Measurements from ENCODE around the gene SLC46A1. TPM values are rescaled to one million over a fixed set of nuclear protein-coding genes. Genes with fewer than 3 reads are reported as not detected.

Gene SLC46A1
- total RNA-seq, 1 donor from 2014 or later = 2.1 TPM

DNA sequence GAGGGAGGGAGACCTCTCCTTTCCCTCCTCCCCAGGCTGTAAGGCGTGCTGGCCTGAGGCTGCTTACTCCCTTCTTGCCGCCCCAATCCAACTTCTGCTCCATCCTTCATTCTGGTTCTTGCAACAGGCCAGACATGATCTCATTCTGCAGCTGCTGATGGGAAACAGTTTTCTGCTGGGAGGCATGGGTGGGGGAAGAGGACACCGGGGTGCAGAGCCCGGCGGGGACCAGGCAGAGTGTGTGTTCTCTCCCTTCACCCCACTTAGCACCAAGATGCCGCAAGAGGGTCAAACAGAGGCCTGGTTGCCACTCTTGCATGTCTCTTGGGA is 33.1 kb downstream of the SLC46A1 start:
- Mint-ChIP-seq H3K27me3 (no peaks in the 10 kb centered on the region), H3K36me3 (ENCODE audit: low read depth) (peaks cover 3% of the 10 kb centered on the region), H3K4me1 (peaks cover 23% of the 10 kb centered on the region), H3K27ac (no peak overlapping the region), H3K9me3 (no peaks in the 10 kb centered on the region), H3K4me3 (peak overlapping the region; percentile 73)
- POLR2A ChIA-PET = interaction anchor here (1.4 kb wide), 1 partner anchor 15 kb away, joined by 3 read pairs; the partner anchor contains the start of gene POLDIP2
- no peak for DNase-seq
- TF ChIP-seq, protein P1, sequence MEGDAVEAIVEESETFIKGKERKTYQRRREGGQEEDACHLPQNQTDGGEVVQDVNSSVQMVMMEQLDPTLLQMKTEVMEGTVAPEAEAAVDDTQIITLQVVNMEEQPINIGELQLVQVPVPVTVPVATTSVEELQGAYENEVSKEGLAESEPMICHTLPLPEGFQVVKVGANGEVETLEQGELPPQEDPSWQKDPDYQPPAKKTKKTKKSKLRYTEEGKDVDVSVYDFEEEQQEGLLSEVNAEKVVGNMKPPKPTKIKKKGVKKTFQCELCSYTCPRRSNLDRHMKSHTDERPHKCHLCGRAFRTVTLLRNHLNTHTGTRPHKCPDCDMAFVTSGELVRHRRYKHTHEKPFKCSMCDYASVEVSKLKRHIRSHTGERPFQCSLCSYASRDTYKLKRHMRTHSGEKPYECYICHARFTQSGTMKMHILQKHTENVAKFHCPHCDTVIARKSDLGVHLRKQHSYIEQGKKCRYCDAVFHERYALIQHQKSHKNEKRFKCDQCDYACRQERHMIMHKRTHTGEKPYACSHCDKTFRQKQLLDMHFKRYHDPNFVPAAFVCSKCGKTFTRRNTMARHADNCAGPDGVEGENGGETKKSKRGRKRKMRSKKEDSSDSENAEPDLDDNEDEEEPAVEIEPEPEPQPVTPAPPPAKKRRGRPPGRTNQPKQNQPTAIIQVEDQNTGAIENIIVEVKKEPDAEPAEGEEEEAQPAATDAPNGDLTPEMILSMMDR (IDR thresholded peaks at IDR 0.05) = no peak
- no peak for ATAC-seq (ENCODE audit: low read depth)
- CTCF ChIA-PET = interaction anchor here (2.1 kb wide), 1 partner anchor 44 kb away, joined by 6 read pairs; no protein-coding TSS in a partner anchor
- intact Hi-C loops (cut with micrococcal nuclease) = loop anchor here (5.0 kb wide), 1 partner anchor 56 kb away; the partner anchor contains the start of gene TMEM97

- Mint-ChIP-seq H3K4me3 (peak overlapping the region; percentile 73), H3K27ac (no peak overlapping the region), H3K4me1 (peaks cover 23% of the 10 kb centered on the region), H3K27me3 (no peaks in the 10 kb centered on the region), H3K9me3 (no peaks in the 10 kb centered on the region), H3K36me3 (ENCODE audit: low read depth) (peaks cover 3% of the 10 kb centered on the region)
- TF ChIP-seq, protein P1 (IDR thresholded peaks at IDR 0.05) = no peak
- ATAC-seq (ENCODE audit: low read depth) (no peak), DNase-seq (peak; percentile 22)
- intact Hi-C loops (cut with micrococcal nuclease) = loop anchor here (5.0 kb wide), 1 partner anchor 55 kb away; the partner anchor contains the start of gene TMEM97
- CTCF ChIA-PET = interaction anchor here (2.1 kb wide), 1 partner anchor 45 kb away, joined by 6 read pairs; no protein-coding TSS in a partner anchor
- POLR2A ChIA-PET = interaction anchor here (0.7 to 2.5 kb wide), 4 partner anchors 15 to 37 kb away, joined by 3 to 20 read pairs (median 10); partner anchors contain the start of genes IFT20, POLDIP2 and TNFAIP1
These were observed 33.6 kb downstream of the SLC46A1 start for GRCh38 chr17:28372203-28372944.

- TF ChIP-seq, protein P1 (IDR thresholded peaks at IDR 0.05) = no peak
- CTCF ChIA-PET = interaction anchor here (2.1 kb wide), 1 partner anchor 46 kb away, joined by 6 read pairs; no protein-coding TSS in a partner anchor
- Mint-ChIP-seq H3K27ac (peak within 1 kb of the TSS; percentile 85), H3K4me1 (peaks cover 23% of the 10 kb centered on the region), H3K4me3 (peak within 1 kb of the TSS; percentile 94), H3K27me3 (no peaks in the 10 kb centered on the region), H3K9me3 (no peaks in the 10 kb centered on the region), H3K36me3 (ENCODE audit: low read depth) (peaks cover 3% of the 10 kb centered on the region)
- POLR2A ChIA-PET = interaction anchor here (0.7 to 2.5 kb wide), 4 partner anchors 10 to 36 kb away, joined by 3 to 20 read pairs (median 10); partner anchors contain the start of genes IFT20, POLDIP2 and TNFAIP1
- intact Hi-C loops (cut with micrococcal nuclease) = loop anchor here (1.0 to 5.0 kb wide), 4 partner anchors 14 to 54 kb away; partner anchors contain the start of genes IFT20, POLDIP2, SLC46A1 and TMEM97
- ATAC-seq (ENCODE audit: low read depth) (peak; percentile 90), DNase-seq (peak; percentile 82)
These were observed 34.5 kb downstream of the SLC46A1 start, which contains the start of gene SARM1 for GRCh38 chr17:28371245-28372202. Gene SARM1, plus strand, starts transcription at chr17:28371694. Its CDS starts 339 bp downstream, at chr17:28372033.

GRCh38 chr17:28370744-28371103 is 35.3 kb downstream of the SLC46A1 start:
- Mint-ChIP-seq H3K27me3 (no peaks in the 10 kb centered on the region), H3K4me1 (peaks cover 23% of the 10 kb centered on the region), H3K36me3 (ENCODE audit: low read depth) (peaks cover 3% of the 10 kb centered on the region), H3K4me3 (peak overlapping the region; percentile 94), H3K9me3 (no peaks in the 10 kb centered on the region), H3K27ac (peak overlapping the region; percentile 85)
- CTCF ChIA-PET = interaction anchor here (0.8 to 1.3 kb wide), 2 partner anchors 38 to 46 kb away, joined by 3 to 7 read pairs; no protein-coding TSS in a partner anchor
- DNase-seq (no peak), ATAC-seq (ENCODE audit: low read depth) (no peak)
- TF ChIP-seq, protein P1 (IDR thresholded peaks at IDR 0.05) = no peak
- POLR2A ChIA-PET = interaction anchor here (0.8 to 2.5 kb wide), 3 partner anchors 9 to 35 kb away, joined by 3 to 20 read pairs (median 13); partner anchors contain the start of genes IFT20, POLDIP2 and TNFAIP1
- intact Hi-C loops (cut with micrococcal nuclease) = loop anchor here (1.0 to 5.0 kb wide), 4 partner anchors 13 to 53 kb away; partner anchors contain the start of genes IFT20, POLDIP2, SLC46A1 and TMEM97

Data from activated B cell treated with CpG ODN at 0.5 μM for 24 hours (primary cell).